HG03135 (cell line): ENCODE results near the gene ZNF641.
"Not testable (repeated sequence)": the region's sequence is repeated elsewhere in the genome, so short reads cannot be mapped to it uniquely, and the experiment has no call there.

Experiments used
- ATAC-seq: cut with Tn5 transposase; IDR thresholded peaks from one replicate; pipeline ENCODE4 v1.9.1; 2021; ENCODE audit warnings: mild to moderate bottlenecking, moderate library complexity; ENCODE audit not compliant: unreplicated experiment

The ZNF641 gene

GRCh38 chr12:48336061-48336460 lies 14.7 kb downstream of the ZNF641 start:
- no peak for ATAC-seq

GRCh38 chr12:48334808-48335207 lies 15.9 kb downstream of the ZNF641 start:
- ATAC-seq, result no peak

- not testable (repeated sequence) for ATAC-seq
These were observed 17.0 kb downstream of the ZNF641 start for GRCh38 chr12:48333680-48334079.

DNA sequence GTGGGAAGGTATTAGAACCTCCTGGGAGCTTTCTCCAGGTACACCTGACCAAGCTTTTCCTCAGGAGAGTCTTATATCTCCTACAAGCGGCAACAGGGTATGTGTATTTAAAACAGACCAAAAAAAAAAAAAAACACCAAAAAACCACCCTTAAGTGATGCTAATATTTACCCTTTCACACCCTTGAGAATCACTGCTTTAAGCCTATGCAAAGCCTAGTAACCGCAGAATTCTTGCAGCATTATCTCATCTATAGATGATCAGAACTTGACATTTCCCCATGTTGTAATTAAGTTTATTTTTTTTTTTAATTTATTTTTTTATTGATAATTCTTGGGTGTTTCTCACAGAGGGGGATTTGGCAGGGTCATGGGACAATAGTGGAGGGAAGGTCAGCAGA lies 19.3 kb downstream of the ZNF641 start:
- ATAC-seq, result no peak

- no peak for ATAC-seq
These were observed 21.4 kb downstream of the ZNF641 start for GRCh38 chr12:48329199-48329939.

GRCh38 chr12:48316491-48316890 lies 34.2 kb downstream of the ZNF641 start:
- no peak for ATAC-seq

DNA sequence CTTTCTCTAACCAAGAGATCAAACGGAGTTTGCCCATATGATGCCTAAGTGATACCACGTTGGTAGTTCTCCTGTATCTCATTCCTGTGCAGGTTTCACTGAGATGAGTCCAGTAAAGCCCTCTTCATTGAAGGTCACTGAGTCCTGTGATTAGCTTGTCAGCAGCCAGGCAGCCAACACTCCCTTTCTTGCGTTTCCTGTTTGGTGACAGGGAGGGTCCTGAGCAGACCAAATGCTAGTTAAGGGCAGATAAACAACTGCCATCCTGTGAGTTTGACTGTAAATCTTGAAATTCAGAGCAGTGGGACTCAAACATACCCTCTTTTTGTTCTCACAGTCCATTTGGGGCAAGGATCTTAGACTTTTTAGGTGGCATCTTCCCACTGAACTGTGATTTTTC lies 39.4 kb downstream of the ZNF641 start:
- ATAC-seq, result no peak

DNA sequence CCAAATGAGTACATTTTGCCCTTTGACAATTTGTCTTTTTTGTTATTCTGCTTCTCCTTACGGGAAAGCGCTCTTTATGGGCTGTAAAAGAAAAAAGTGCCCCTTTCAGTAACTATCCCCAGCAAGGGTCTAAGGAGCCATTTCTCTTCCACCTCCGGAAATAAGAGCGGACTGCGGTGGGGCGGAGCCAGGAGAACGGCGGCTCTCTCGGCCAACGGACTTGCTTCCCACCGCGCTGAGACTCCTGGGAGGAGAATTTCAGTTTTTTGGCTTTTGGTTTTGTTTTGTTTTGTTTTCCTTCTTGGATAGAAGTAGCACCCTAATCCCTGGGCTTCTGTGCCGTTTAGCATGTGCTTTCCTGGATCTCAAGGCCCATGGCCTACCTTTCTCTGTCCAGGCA lies 43.5 kb downstream of the ZNF641 start:
- no peak for ATAC-seq

DNA sequence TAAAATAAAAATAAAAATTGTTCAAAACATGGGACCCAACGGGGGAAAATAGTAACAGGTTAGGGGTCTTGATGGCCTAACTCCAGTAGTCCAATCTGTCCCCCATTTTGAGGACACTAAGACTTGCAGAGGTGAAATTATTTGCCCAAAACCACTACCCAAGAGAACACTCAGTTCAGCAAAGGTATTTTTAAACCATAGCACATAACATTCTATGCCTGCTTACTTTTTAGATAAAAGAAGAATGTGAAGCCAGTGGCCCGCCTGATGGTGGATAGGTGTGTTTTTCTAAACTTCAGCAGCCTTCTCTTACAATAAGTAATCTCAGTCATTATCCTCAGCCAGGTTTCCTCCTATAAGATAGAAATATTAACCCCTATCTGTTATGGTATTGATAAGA lies 45.5 kb downstream of the ZNF641 start:
- ATAC-seq, result no peak

- ATAC-seq, result no peak
These were observed 48.4 kb downstream of the ZNF641 start for GRCh38 chr12:48302161-48302911.

DNA sequence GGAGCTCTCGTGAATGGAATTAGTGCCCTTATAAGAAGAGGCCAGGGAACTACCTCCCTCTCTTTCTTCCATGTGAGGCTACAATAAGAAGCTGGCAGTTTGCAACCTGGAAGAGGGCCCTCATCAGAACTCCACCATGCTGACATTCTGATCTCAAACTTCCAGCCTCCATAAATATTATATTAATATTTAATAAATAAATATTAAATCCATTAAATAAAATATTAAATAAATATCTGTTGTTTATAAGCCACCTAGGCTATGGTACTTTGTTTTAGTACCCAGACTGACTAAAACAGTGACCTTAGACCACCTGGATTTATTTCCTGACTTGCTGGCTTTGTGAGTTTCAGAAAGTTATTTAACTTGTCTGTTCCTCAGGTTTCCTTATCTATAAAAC lies 49.9 kb downstream of the ZNF641 start:
- ATAC-seq, result no peak

DNA sequence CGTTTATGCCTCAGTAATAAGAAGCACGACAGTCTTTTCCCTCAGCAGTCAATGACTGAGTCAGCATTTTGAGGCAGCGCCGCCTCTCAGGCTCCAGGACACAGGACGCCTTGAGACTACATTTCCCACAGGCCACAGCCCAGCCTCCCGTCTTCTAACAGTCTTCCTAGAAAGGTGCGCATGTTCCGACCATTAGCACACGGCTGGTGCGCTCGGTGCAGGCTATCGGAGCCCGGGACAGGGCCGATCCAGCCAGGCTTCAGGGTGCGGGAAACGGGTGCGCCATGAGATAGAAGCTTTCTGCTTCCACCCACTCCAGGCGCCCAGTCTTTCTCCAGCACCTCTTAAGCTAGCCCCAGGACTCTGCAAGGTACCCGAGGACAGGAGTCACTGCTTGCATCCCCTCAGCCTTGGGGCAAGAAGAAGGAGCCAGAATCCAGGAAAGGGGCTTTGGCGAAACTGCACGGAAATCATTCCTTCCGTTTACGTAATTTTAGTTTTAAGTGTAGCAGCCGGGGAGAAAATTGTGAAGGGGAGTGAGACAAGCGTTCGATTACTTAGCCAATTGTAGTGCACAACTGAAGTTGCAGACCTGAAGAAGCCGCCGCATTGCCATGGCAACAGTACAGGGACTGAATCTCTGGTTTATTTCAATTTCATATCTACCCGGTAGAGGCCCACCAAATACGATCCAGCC lies 54.0 kb downstream of the ZNF641 start:
- no peak for ATAC-seq

DNA sequence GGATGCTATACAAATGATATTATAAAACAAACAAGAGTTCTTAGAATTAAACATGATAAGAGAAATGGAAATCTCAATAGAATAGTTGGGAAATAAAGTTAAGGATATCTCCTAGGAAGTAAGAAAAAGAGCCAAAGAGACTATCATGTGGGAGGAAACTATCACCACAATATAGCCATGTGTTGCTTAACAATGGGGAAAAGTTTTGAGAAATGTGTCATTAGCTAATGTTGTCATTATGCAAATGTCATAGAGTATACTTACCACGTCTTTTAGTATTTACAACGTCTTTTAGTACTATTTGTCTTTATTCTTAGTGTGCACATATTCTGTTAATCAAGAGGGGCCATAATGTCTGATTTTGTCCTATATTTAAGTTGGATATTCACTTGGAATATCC lies 58.7 kb downstream of the ZNF641 start:
- ATAC-seq, result no peak

DNA sequence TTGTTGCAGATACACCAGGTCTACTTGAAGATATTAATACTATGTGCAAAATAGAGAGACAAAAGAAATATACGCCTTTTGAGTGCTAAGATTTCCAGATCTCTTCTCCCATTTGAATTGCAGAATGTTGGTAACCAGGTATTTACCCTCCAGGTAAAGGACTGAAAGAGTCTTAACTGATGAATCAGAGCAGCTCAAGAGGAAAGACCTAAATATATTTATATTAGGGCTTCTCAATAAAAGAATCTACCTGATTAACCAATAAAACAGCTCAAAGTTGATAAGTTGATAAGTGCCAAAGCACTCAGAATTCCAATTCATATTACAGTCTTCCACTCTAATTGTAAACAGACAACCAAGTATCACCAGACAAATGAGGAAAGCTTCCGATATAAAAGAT lies 59.2 kb downstream of the ZNF641 start:
- ATAC-seq, result no peak

GRCh38 chr12:48288387-48289268 lies 62.1 kb downstream of the ZNF641 start:
- no peak for ATAC-seq
